Ascending aorta (tissue), 2 donors: Measurements from ENCODE around the gene ZNF469. TPM values are rescaled to one million over a fixed set of nuclear protein-coding genes. Genes with fewer than 3 reads are reported as not detected.

ENCODE experiments used
- DNase-seq, 2 donors: peaks; one replicate each; pipeline ENCODE4 v3.0.0-alpha.2; 2019; ENCODE audit warnings: low spot score in 2 of 2
- H3K27ac ChIP-seq, 2 donors: fragments of 200-600 bp; sonication (generic); one replicate each; pipeline ENCODE4 v1.5.1; 2016 to 2017; ENCODE audit warnings: mild to moderate bottlenecking in 1 of 2
- H3K27me3 ChIP-seq: fragments of 200-600 bp; sonication (generic); one replicate; pipeline ENCODE4 v1.5.1; 2017
- H3K36me3 ChIP-seq, 2 donors: fragments of 200-600 bp; sonication (generic); one replicate each; pipeline ENCODE4 v1.5.1; 2016
- H3K4me1 ChIP-seq, 2 donors: fragments of 200-600 bp; sonication (generic); one replicate each; pipeline ENCODE4 v1.5.1; 2016 to 2017; ENCODE audit warnings: mild to moderate bottlenecking in 1 of 2
- H3K4me3 ChIP-seq, 2 donors: fragments of 200-600 bp; sonication (generic); one replicate each; pipeline ENCODE4 v1.5.1; 2016 to 2017; ENCODE audit warnings: mild to moderate bottlenecking in 1 of 2
- H3K9me3 ChIP-seq, 2 donors: fragments of 200-600 bp; sonication (generic); one replicate each; pipeline ENCODE4 v1.5.1; 2016
- intact Hi-C: fragments of 100-400 bp; cut with DNase I; formaldehyde crosslinking; loops from one replicate; pipeline ENCODE4 v1.15.1; 2023
- total RNA-seq: library from RNA; depleted of rRNA; stranded (reverse); fragments of >200 nt; gene quantifications from one replicate; pipeline ENCODE4 v1.1.0, GENCODE V29; 2016
- TF ChIP-seq, protein P1 (sequence below), 3 experiments: fragments of 200-600 bp in 2 of 3; fragments of 450-650 bp in 1 of 3; sonication (generic) in 2 of 3; IDR thresholded peaks; one replicate each; pipeline ENCODE4 v1.5.1; 2016 to 2019; ENCODE audit warnings: antibody characterized with exemption in 3 of 3, mild to moderate bottlenecking in 1 of 3, moderate library complexity in 1 of 3

Gene ZNF469
- total RNA-seq, 1 donor from 2014 or later: 3.0 TPM

DNA sequence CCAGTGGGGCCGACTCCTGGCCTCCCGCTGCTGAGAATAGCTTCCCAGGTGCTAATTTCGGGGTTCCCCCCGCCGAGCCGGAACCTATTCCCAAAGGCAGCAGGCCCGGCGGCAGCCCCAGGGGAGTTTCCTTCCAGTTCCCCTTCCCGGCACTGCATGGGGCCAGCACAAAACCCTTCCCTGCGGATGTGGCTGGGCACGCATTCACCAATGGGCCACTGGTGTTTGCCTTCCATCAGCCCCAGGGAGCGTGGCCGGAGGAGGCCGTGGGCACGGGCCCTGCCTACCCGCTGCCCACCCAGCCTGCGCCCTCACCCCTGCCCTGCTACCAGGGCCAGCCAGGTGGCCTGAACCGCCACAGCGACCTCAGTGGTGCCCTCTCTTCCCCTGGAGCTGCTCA lies 45.4 kb downstream of the ZNF469 start:
- no peaks in the 10 kb centered on the region for H3K9me3 ChIP-seq
- H3K36me3 ChIP-seq: no peaks in the 10 kb centered on the region
- H3K27ac ChIP-seq: no peak overlapping the region
- H3K4me1 ChIP-seq: peaks cover 0 to 7% of the 10 kb centered on the region in 2 donors
- intact Hi-C loops: no loop called here
- peaks cover 6% of the 10 kb centered on the region for H3K27me3 ChIP-seq
- no peak overlapping the region for H3K4me3 ChIP-seq
- TF ChIP-seq, protein P1, sequence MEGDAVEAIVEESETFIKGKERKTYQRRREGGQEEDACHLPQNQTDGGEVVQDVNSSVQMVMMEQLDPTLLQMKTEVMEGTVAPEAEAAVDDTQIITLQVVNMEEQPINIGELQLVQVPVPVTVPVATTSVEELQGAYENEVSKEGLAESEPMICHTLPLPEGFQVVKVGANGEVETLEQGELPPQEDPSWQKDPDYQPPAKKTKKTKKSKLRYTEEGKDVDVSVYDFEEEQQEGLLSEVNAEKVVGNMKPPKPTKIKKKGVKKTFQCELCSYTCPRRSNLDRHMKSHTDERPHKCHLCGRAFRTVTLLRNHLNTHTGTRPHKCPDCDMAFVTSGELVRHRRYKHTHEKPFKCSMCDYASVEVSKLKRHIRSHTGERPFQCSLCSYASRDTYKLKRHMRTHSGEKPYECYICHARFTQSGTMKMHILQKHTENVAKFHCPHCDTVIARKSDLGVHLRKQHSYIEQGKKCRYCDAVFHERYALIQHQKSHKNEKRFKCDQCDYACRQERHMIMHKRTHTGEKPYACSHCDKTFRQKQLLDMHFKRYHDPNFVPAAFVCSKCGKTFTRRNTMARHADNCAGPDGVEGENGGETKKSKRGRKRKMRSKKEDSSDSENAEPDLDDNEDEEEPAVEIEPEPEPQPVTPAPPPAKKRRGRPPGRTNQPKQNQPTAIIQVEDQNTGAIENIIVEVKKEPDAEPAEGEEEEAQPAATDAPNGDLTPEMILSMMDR (IDR thresholded peaks at IDR 0.05): no peak
- DNase-seq: no peak

DNA sequence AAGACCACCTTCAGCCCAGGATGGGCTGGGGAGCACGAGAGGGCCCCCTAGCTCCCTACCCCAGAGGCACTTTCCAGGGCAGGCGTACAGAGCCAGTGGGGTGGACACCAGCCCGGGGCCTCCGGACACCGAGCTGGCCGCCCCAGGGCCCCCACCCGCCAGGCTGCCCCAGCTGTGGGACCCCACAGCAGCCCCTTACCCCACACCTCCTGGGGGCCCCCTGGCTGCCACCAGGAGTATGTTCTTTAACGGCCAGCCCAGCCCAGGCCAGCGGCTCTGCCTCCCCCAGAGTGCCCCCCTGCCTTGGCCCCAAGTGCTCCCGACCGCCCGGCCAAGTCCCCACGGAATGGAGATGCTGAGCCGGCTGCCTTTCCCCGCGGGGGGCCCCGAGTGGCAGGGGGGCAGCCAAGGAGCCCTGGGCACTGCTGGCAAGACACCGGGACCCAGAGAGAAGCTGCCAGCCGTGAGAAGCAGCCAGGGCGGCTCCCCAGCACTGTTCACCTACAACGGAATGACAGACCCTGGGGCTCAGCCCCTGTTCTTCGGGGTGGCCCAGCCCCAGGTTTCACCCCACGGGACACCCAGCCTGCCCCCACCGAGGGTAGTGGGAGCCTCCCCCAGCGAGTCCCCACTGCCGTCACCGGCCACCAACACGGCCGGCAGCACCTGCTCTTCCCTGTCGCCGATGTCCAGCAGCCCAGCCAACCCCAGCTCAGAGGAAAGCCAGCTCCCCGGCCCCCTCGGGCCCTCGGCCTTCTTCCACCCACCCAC lies 46.0 kb downstream of the ZNF469 start:
- Histone ChIP-seq H3K27ac (no peak overlapping the region), H3K4me3 (no peak overlapping the region), H3K36me3 (no peaks in the 10 kb centered on the region), H3K9me3 (no peaks in the 10 kb centered on the region), H3K27me3 (peaks cover 6% of the 10 kb centered on the region), H3K4me1 (peaks cover 0 to 7% of the 10 kb centered on the region in 2 donors)
- TF ChIP-seq, protein P1 (IDR thresholded peaks at IDR 0.05): peak in 1 of 3 experiments; percentile 5
- no peak for DNase-seq
- intact Hi-C loops: no loop called here

DNA sequence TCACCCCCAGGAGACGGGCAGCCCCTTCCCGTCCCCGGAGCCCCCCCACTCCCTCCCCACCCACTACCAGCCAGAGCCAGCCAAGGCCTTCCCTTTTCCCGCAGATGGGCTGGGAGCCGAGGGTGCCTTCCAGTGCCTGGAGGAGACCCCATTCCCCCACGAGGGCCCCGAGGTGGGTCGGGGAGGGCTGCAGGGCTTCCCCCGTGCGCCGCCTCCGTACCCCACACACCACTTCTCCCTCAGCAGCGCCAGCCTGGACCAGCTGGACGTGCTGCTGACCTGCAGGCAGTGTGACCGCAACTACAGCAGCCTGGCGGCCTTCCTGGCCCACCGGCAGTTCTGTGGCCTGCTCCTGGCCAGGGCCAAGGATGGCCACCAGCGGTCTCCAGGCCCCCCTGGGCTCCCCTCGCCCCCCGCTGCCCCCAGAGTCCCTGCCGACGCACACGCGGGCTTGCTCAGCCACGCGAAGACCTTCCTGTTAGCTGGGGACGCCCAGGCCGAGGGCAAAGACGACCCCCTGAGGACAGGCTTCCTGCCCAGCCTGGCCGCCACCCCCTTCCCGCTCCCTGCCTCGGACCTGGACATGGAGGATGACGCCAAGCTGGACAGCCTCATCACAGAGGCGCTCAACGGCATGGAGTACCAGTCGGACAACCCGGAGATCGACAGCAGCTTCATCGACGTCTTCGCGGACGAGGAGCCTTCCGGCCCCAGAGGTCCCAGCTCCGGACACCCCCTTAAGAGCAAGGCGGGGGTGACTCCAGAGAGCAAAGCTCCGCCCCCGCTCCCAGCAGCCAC lies 46.8 kb downstream of the ZNF469 start:
- TF ChIP-seq, protein P1 (IDR thresholded peaks at IDR 0.05): no peak
- H3K36me3 ChIP-seq: no peaks in the 10 kb centered on the region
- no peak overlapping the region for H3K27ac ChIP-seq
- peaks cover 0 to 5% of the 10 kb centered on the region in 2 donors for H3K4me1 ChIP-seq
- intact Hi-C loops: loop anchor here (10.0 kb wide), 1 partner anchor 445 kb away; no protein-coding TSS in a partner anchor
- no peak for DNase-seq
- H3K27me3 ChIP-seq: peaks cover 6% of the 10 kb centered on the region
- peak overlapping the region in 1 of 2 donors; percentile 59 for H3K4me3 ChIP-seq
- H3K9me3 ChIP-seq: no peaks in the 10 kb centered on the region

DNA sequence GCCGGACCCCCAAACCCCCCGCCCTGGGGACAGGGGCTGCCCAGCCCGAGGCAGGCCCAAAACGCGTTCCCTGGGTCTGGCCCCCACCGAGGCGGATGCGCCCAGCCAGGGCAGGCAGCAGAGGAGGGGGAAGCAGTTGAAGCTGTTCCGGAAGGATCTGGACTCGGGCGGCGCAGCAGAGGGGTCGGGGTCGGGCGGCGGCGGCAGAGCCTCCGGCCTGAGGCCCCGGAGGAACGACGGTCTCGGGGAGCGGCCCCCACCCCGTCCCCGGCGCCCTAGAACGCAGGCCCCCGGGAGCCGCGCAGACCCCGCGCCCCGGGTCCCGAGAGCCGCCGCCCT lies 47.4 kb downstream of the ZNF469 start:
- intact Hi-C loops: loop anchor here (10.0 kb wide), 1 partner anchor 445 kb away; no protein-coding TSS in a partner anchor
- Histone ChIP-seq H3K27ac (peak overlapping the region in 1 of 2 donors; percentile 15), H3K36me3 (no peaks in the 10 kb centered on the region), H3K9me3 (no peaks in the 10 kb centered on the region), H3K27me3 (peaks cover 6% of the 10 kb centered on the region), H3K4me3 (peak overlapping the region; percentile 34 to 59), H3K4me1 (peaks cover 0 to 3% of the 10 kb centered on the region in 2 donors)
- TF ChIP-seq, protein P1 (IDR thresholded peaks at IDR 0.05): no peak
- no peak for DNase-seq

DNA sequence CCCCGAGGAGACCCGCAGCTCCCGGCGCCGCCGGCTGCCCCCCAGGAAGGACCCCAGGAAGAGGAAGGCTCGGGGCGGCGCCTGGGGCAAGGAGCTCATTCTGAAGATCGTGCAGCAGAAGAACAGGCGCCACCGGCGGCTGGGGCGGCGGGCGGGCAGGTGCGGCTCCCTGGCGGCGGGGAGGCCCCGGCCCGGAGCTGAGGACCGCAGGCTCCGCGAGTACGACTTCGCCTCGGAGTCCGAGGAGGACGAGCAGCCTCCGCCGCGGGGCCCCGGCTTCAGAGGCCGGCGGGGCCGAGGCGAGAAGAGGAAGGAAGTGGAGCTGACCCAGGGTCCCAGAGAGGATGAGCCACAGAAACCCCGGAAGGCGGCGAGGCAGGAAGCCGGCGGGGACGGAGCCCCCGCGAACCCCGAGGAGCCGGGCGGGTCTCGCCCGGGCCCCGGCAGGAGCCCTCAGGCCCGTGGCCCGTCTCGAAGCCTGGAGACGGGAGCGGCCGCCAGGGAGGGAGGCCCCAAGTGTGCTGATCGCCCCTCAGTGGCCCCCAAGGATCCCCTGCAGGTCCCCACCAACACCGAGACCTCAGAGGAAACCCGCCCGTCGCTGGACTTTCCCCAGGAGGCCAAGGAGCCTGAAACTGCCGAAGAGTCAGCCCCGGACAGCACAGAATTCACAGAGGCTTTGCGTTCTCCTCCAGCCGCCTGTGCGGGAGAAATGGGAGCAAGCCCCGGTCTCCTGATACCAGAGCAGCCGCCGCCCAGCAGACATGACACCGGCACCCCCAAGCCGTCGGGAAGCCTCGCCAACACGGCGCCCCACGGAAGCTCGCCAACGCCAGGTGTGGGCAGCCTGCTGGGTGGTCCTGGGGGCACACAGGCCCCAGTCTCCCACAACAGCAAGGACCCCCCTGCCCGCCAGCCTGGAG lies 48.0 kb downstream of the ZNF469 start:
- intact Hi-C loops: loop anchor here (10.0 kb wide), 1 partner anchor 446 kb away; no protein-coding TSS in a partner anchor
- H3K4me1 ChIP-seq: peaks cover 0 to 3% of the 10 kb centered on the region in 2 donors
- no peak for DNase-seq
- H3K36me3 ChIP-seq: no peaks in the 10 kb centered on the region
- H3K4me3 ChIP-seq: peak overlapping the region; percentile 34 to 59
- H3K27me3 ChIP-seq: peaks cover 6% of the 10 kb centered on the region
- TF ChIP-seq, protein P1 (IDR thresholded peaks at IDR 0.05): no peak
- peak overlapping the region in 1 of 2 donors; percentile 15 for H3K27ac ChIP-seq
- H3K9me3 ChIP-seq: no peaks in the 10 kb centered on the region
